ENCODE data around the gene HUWE1.

GRCh38 chrX:53716328-53717088 lies 30.0 kb upstream of the HUWE1 start:
- TF ChIP-seq EZH2phosphoT487 (IDR thresholded peaks at IDR 0.05; ENCODE audit: borderline replicate concordance, low read depth, low read length) (no peak), CTCF (conservative IDR thresholded peaks at IDR 0.05; ENCODE audit: low read length) (no peak)
